Fibroblast of mammary gland (primary cell): Measurements from ENCODE around the gene CGB7.

Experiments
- DNase-seq: peaks from one replicate; pipeline ENCODE4 v3.0.0-alpha.2; 2010; ENCODE audit warnings: low read depth
- H3K4me3 ChIP-seq: 2 replicates; pipeline ENCODE4 v1.5.1; 2011; ENCODE audit warnings: low read depth, mild to moderate bottlenecking, low read length, moderate library complexity; ENCODE audit not compliant: control insufficient read depth
- CTCF ChIP-seq: conservative IDR thresholded peaks from 2 replicates; pipeline ENCODE4 v1.5.1; 2011; ENCODE audit warnings: low read depth, low read length, inconsistent platforms; ENCODE audit not compliant: control insufficient read depth, insufficient read depth

CGB7 gene

GRCh38 chr19:49073514-49074378 lies 16.2 kb upstream of the CGB7 start:
- DNase-seq, result peak; percentile 18
- no peak overlapping the region for H3K4me3 ChIP-seq
- TF ChIP-seq CTCF, result peak; percentile 35

GRCh38 chr19:49071860-49072547 lies 14.5 kb upstream of the CGB7 start:
- no peak overlapping the region for H3K4me3 ChIP-seq

GRCh38 chr19:49070416-49070815 lies 12.9 kb upstream of the CGB7 start:
- no peak for TF ChIP-seq CTCF
- H3K4me3 ChIP-seq, result no peak overlapping the region
- DNase-seq, result no peak

More at GRCh38 chr19:49071860-49072547, 14.5 kb upstream of the CGB7 start:
- no peak for DNase-seq
- TF ChIP-seq CTCF, result no peak

GRCh38 chr19:49069026-49069425 lies 11.5 kb upstream of the CGB7 start:
- H3K4me3 ChIP-seq, result no peak overlapping the region
- no peak for DNase-seq
- TF ChIP-seq CTCF, result no peak

GRCh38 chr19:49067554-49067953 lies 10.0 kb upstream of the CGB7 start:
- no peak for TF ChIP-seq CTCF
- DNase-seq, result no peak
- H3K4me3 ChIP-seq, result no peak overlapping the region

- TF ChIP-seq CTCF, result no peak
- H3K4me3 ChIP-seq, result no peak overlapping the region
- DNase-seq, result no peak
Measured at GRCh38 chr19:49065905-49066512, 8.5 kb upstream of the CGB7 start.
